NCI-H2081 treated with DMSO at 0.1 percent for 48 hours (cell line): Measurements from ENCODE around the gene WDTC1.
"Not testable (repeated sequence)": the region's sequence is repeated elsewhere in the genome, so short reads cannot be mapped to it uniquely, and the experiment has no call there.

Source experiments
- DNase-seq: peaks from one replicate; lab custom pipeline; 2025; lab: John Stamatoyannopoulos, UW

WDTC1 gene

GRCh38 chr1:27234049-27234882 is at the start of gene WDTC1:
WDTC1 (plus strand) TSS chr1:27234632; CDS start chr1:27261055, 26,423 bp downstream.
- peak; percentile 56 for DNase-seq

GRCh38 chr1:27184665-27185064 is 49.8 kb upstream of the WDTC1 start:
- DNase-seq = not testable (repeated sequence)

GRCh38 chr1:27192039-27192529 is 42.3 kb upstream of the WDTC1 start:
- DNase-seq = no peak

GRCh38 chr1:27193194-27193593 is 41.2 kb upstream of the WDTC1 start:
- DNase-seq = no peak

- no peak for DNase-seq
These were observed 33.1 kb upstream of the WDTC1 start for GRCh38 chr1:27201295-27201694.

- no peak for DNase-seq
These were observed 30.5 kb upstream of the WDTC1 start for GRCh38 chr1:27203946-27204345.

- not testable (repeated sequence) for DNase-seq
These were observed 27.2 kb upstream of the WDTC1 start for GRCh38 chr1:27207238-27207637.

- DNase-seq = not testable (repeated sequence)
These were observed 26.1 kb upstream of the WDTC1 start for GRCh38 chr1:27208143-27208850.

- DNase-seq = no peak
These were observed 18.0 kb upstream of the WDTC1 start for GRCh38 chr1:27216466-27216865.

- no peak for DNase-seq
These were observed 17.0 kb upstream of the WDTC1 start for GRCh38 chr1:27217401-27217800.

GRCh38 chr1:27218736-27219135 is 15.7 kb upstream of the WDTC1 start:
- no peak for DNase-seq

- DNase-seq = no peak
These were observed 14.3 kb upstream of the WDTC1 start for GRCh38 chr1:27220096-27220495.

GRCh38 chr1:27220702-27221497 is 13.5 kb upstream of the WDTC1 start:
- DNase-seq = not testable (repeated sequence)

GRCh38 chr1:27225621-27226020 is 8.8 kb upstream of the WDTC1 start:
- no peak for DNase-seq

- DNase-seq = no peak
These were observed 6.7 kb upstream of the WDTC1 start for GRCh38 chr1:27227765-27228164.

- no peak for DNase-seq
These were observed 774 bp upstream of the WDTC1 start for GRCh38 chr1:27233667-27234048.

- no peak for DNase-seq
These were observed 1.4 kb downstream of the WDTC1 start for GRCh38 chr1:27235827-27236226.

- no peak for DNase-seq
These were observed 2.7 kb downstream of the WDTC1 start for GRCh38 chr1:27237112-27237511.

- no peak for DNase-seq
These were observed 3.6 kb downstream of the WDTC1 start for GRCh38 chr1:27238032-27238431.

GRCh38 chr1:27241677-27242076 is 7.2 kb downstream of the WDTC1 start:
- no peak for DNase-seq

- DNase-seq = not testable (repeated sequence)
These were observed 9.2 kb downstream of the WDTC1 start for GRCh38 chr1:27243665-27244064.

GRCh38 chr1:27246194-27246593 is 11.8 kb downstream of the WDTC1 start:
- no peak for DNase-seq
